ENCODE data around the gene BABAM2.

BABAM2 gene

DNA sequence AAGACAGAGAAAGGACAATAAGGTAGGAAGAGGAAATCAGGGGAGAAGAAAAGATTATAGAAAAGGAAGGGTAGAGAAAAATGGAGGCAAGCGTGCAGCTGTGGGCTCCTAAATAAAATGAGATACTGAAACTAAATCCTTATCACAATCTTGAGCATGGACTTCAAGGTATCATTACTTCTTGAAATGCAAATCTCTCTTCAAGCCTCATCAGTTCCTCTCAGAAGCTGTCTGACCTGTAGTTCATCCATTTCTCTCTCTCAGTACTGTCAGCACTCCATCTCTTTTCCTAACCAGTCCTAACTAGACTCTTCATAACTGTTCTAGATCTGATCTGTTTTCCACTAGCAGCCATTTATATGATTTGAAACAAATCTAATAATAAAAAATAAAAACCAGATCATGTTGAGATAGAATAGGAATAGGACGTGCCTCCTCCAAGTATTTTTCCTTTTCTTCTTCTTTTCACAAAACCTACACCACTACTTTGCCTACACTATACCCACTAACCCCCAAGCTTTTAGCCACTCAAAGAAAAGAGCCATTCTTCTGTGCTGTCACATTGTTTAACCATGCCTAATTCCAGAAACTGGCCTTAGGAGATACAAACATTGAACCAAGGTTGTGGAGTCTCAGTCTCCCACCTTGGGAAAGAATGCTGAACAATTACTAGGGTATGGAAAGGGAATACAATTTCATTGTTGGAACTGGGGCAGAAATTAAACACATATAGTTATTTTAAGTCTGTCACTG, 21.1 kb downstream of the BABAM2 start:
- no peak for DNase-seq
- Mint-ChIP-seq H3K9me3 (peaks cover 2% of the 10 kb centered on the region), H3K36me3 (ENCODE audit: low read depth) (peaks cover 33% of the 10 kb centered on the region), H3K27me3 (no peaks in the 10 kb centered on the region), H3K4me3 (no peak overlapping the region), H3K27ac (no peak overlapping the region), H3K4me1 (peaks cover 28% of the 10 kb centered on the region)
- ATAC-seq = no peak

DNA sequence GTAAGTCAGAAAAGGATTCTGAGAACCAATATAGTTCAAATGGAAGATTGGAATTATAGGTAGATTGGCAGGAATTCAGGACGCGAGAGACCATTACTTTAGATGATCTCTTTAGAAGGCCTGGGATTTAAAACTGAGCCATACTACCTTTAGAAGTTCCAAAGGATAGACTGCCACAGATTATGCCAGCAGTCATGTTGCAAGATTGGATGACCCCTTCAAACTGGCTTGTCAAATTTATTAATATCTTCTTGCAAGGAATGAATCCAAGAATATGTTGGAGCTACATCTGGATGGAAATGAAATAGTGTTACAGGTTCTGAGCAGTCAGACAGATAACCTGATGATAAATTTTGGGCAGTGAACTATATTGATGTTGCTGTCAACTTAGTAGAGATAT, 22.0 kb downstream of the BABAM2 start:
- DNase-seq (no peak), ATAC-seq (no peak)
- peaks cover 2% of the 10 kb centered on the region for H3K9me3 Mint-ChIP-seq
- no peak overlapping the region for H3K4me3 Mint-ChIP-seq
- no peak overlapping the region for H3K27ac Mint-ChIP-seq
- H3K4me1 Mint-ChIP-seq = peaks cover 22% of the 10 kb centered on the region
- H3K36me3 Mint-ChIP-seq (ENCODE audit: low read depth) = peaks cover 26% of the 10 kb centered on the region
- H3K27me3 Mint-ChIP-seq = no peaks in the 10 kb centered on the region

DNA sequence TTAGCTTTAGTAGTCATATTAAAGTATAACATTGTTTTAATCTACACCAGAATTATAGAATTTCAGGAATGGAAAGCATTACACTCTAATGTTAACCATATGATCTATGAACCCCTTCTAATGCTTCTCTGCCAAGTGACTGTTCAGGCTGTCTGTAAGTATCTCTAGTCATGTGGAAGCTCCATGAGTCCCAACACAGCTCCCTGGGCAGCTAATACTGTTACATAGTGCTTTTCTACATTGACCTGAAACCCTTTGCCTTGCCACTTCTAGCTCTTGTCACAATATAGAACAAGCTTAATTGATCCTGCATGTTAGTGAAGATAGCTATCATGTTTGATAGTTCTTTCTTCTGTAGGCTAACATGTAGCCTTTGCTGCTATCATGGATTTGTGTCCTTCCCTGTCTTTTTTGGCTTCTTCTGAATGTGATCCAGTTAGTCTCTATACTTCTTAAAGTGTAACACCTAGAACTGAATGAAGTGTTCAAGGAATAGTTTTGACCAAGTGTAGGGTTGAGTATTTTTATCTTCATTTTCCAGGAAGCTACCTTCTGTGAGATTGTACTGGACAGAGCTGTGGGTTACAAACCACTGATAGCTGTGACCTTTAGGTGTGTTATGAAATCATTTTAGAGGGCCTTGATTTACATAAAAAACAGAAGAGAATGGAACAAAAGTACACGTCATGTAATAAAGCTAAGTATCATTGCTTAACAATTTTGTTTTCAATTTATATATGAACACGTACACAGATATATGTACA, 23.7 kb downstream of the BABAM2 start:
- DNase-seq = no peak
- peak; percentile 78 for ATAC-seq
- H3K9me3 Mint-ChIP-seq = no peaks in the 10 kb centered on the region
- H3K4me3 Mint-ChIP-seq = no peak overlapping the region
- no peaks in the 10 kb centered on the region for H3K27me3 Mint-ChIP-seq
- no peak overlapping the region for H3K27ac Mint-ChIP-seq
- H3K36me3 Mint-ChIP-seq (ENCODE audit: low read depth) = peaks cover 21% of the 10 kb centered on the region
- H3K4me1 Mint-ChIP-seq = peaks cover 20% of the 10 kb centered on the region

DNA sequence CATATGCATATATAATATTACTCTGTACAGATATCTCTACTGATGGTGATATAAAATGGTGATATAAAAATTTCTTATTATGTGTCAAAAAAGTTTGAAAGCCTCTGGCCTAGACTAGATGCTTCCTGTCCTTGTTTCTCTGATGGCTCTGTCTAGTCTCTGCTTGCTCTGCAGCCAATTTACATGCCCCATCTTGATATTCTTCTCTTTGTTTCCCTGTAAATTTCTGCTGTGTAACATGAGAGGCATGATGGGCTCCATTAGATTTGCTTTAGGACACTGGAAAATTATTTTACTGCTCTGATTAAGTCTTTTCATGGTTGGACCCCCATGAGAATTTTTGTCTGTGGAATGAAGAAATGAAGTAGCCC, 24.3 kb downstream of the BABAM2 start:
- DNase-seq (no peak), ATAC-seq (no peak)
- Mint-ChIP-seq H3K4me1 (peaks cover 23% of the 10 kb centered on the region), H3K9me3 (no peaks in the 10 kb centered on the region), H3K27ac (no peak overlapping the region), H3K4me3 (no peak overlapping the region), H3K36me3 (ENCODE audit: low read depth) (peaks cover 19% of the 10 kb centered on the region), H3K27me3 (no peaks in the 10 kb centered on the region)

DNA sequence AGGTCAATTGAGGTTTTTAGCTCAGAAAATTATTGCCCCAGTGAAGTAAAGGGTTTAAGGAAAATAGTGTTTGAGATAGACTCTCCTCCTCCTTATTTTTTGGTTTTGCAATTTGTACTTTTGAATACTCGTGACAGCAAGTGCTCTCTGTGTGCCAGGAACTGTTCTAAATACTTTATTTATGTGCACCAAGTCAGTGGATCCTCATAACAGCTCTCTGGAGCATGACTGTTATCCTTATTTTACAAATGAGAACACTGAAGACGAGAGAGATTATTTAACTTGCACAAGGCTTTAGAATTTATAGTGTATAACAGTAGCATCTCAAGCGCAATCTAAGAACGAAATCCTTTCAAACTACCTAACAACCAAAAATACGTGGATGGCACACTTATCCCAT, 24.7 kb downstream of the BABAM2 start:
- Mint-ChIP-seq H3K27ac (no peak overlapping the region), H3K4me3 (no peak overlapping the region), H3K36me3 (ENCODE audit: low read depth) (peaks cover 19% of the 10 kb centered on the region), H3K27me3 (no peaks in the 10 kb centered on the region), H3K9me3 (no peaks in the 10 kb centered on the region), H3K4me1 (peaks cover 27% of the 10 kb centered on the region)
- ATAC-seq (no peak), DNase-seq (no peak)

DNA sequence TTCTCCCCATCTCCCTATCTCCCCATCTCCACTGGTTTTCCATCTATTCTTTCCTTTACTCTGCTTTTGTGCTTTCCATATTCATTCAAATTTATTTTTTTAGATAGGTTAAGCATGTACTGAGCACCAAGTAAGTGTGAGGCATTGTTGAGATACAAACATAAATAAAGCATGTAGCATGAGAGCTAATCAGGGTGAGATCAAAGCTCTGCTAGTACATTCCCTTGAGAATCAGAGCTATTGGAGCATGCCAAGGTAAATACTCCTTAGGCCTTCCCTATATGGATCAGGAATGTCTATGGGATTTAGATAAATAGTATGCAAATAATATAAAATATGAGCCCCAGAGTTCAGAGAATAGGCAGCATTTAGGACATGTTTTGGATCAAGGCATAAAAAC, 25.3 kb downstream of the BABAM2 start:
- no peak for ATAC-seq
- Mint-ChIP-seq H3K27me3 (no peaks in the 10 kb centered on the region), H3K9me3 (no peaks in the 10 kb centered on the region), H3K4me3 (no peak overlapping the region), H3K36me3 (ENCODE audit: low read depth) (peaks cover 17% of the 10 kb centered on the region), H3K27ac (no peak overlapping the region), H3K4me1 (peaks cover 31% of the 10 kb centered on the region)
- DNase-seq = no peak

DNA sequence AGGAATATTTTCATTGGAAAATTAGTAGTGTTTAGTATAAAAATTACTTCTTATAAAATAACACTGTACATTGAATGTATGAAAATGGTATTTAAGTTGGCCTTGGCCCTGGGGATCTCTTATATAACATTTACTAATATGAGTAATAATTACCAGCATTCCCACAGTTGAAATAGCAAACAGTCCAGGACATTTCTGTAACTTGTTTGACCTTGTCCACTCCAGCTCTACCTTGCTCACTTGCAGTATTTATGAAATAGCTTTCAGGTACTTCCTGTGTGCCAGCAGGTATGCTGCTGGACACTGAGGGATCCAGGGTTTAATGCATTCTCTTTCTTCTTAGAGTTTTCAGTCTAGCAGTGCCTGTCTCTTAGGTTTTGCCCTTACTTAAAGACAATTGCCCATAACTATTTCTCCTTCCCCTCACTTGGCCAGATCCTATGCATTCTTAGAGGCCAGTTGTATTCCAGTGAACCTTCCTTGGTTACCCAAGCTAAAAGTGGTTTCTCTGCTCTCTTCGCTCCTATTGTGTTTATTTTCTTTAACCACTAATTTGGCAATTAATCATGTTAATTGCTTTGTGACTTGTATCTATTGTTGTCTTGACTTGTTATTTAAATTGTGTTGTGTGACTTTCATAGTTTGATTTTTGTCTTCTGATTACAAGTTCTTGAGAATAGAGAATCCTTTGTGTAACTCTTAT, 25.9 kb downstream of the BABAM2 start:
- no peak overlapping the region for H3K4me3 Mint-ChIP-seq
- no peaks in the 10 kb centered on the region for H3K9me3 Mint-ChIP-seq
- ATAC-seq (no peak), DNase-seq (no peak)
- H3K36me3 Mint-ChIP-seq (ENCODE audit: low read depth) = peaks cover 15% of the 10 kb centered on the region
- no peaks in the 10 kb centered on the region for H3K27me3 Mint-ChIP-seq
- no peak overlapping the region for H3K27ac Mint-ChIP-seq
- H3K4me1 Mint-ChIP-seq = peaks cover 29% of the 10 kb centered on the region

DNA sequence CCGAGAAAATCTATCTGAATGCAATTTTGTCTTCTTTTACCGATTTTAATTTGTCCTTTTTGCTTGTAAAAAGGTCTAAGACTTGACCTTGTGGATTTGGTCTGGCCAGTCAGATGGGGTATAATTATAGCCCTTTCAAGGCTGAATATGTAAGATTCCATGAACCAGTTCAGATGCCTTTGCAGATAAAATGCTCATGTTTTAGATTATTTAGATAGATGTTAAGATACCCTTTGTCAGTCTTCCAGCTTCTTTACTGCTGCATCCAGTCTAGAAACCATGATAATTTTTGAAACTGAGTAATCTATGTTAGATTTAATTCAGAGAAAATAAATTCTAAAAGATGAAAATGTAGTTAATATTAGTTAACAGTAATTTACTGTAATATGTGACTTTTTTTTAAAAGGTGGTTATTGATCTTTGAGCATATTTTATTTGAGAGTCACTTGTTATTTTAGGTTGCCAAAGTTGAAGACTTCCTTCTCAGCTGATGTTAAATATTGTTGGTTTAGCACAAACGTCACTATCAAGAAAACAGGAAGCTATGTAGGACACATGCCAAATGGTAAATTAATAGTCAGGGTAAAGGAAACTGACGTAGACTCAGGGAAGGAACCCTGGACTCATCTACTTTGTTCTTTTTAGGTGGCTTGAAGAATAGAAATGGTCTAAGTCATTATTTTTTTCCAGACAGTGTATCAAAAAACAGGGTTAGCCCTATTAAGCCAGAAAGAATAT, 29.8 kb downstream of the BABAM2 start:
- peaks cover 19% of the 10 kb centered on the region for H3K4me1 Mint-ChIP-seq
- H3K9me3 Mint-ChIP-seq = no peaks in the 10 kb centered on the region
- no peaks in the 10 kb centered on the region for H3K27me3 Mint-ChIP-seq
- H3K27ac Mint-ChIP-seq = peak overlapping the region; percentile 55
- no peak for ATAC-seq
- H3K36me3 Mint-ChIP-seq (ENCODE audit: low read depth) = peaks cover 14% of the 10 kb centered on the region
- DNase-seq = no peak
- H3K4me3 Mint-ChIP-seq = no peak overlapping the region

DNA sequence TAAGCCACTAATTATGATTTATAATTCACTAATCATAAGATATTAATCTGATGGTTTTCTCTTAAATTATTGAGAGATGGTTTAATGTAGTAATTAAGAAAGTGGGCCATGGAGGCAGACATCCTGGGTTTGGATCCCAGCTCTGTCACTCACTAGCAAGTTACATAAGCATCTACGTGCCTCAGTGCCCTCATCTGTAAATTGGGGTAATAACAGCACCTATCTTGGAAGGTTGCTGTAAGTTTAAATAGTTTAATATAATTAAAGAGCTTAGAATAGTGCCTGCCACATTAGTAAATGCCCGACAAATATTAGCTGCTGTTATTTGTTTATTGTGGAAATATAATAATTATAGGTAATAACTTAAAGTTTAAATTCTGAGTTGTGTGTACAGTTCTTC, 30.9 kb downstream of the BABAM2 start:
- peaks cover 26% of the 10 kb centered on the region for H3K4me1 Mint-ChIP-seq
- DNase-seq = no peak
- H3K4me3 Mint-ChIP-seq = no peak overlapping the region
- H3K36me3 Mint-ChIP-seq (ENCODE audit: low read depth) = peaks cover 20% of the 10 kb centered on the region
- H3K9me3 Mint-ChIP-seq = no peaks in the 10 kb centered on the region
- ATAC-seq = no peak
- H3K27me3 Mint-ChIP-seq = no peaks in the 10 kb centered on the region
- H3K27ac Mint-ChIP-seq = no peak overlapping the region

DNA sequence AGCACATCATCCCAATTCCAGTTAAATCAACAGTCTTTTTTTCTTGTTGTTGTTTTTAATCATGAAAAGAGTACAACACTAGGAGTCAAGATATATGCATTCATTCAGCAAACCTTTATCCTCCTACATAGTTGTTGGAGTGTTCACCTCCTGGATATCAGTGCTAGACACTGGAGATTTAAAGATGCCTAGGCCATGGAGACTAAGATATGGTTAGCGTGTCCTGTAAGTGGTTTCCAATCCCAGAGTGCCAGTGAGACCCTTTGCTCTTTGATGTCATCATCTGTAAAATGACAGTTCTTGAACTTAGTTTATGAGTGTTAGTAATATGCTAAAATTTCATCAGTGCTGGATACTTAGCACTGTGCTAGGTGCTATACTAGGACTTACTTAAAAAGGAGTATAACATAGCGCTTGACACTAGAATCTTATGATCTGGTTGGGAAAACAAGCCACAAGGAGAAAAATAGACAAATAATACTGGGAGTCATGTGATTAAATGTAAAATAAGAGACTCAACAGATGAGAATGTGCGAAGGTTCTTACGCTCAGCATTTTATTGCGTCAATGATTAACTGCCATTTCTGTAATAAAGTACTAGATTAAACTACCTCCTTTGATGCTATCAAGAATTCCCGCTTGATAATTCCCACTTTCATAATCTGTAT, 31.5 kb downstream of the BABAM2 start:
- ATAC-seq (no peak), DNase-seq (no peak)
- H3K36me3 Mint-ChIP-seq (ENCODE audit: low read depth) = peaks cover 21% of the 10 kb centered on the region
- peaks cover 26% of the 10 kb centered on the region for H3K4me1 Mint-ChIP-seq
- H3K27ac Mint-ChIP-seq = no peak overlapping the region
- no peak overlapping the region for H3K4me3 Mint-ChIP-seq
- H3K27me3 Mint-ChIP-seq = no peaks in the 10 kb centered on the region
- no peaks in the 10 kb centered on the region for H3K9me3 Mint-ChIP-seq

DNA sequence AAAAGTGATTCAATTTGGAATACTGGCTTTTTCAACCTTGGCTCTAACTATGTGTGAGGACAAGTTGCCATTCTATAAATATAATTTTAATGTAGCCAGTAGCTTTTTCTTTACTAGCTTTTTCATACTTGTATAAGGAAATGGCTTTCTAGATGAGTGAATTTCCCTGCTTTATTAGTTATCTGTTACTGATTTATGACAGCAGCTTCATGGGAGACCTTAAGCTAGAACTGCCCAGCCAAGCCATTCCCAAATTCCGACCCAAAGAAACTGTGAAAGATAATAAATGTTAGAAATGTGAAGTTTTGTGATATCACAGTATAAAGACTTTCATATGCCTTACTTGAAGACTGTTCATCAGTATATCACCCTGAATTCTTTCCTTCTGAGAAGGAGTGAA, 32.3 kb downstream of the BABAM2 start:
- no peak for DNase-seq
- Mint-ChIP-seq H3K27me3 (no peaks in the 10 kb centered on the region), H3K9me3 (no peaks in the 10 kb centered on the region), H3K36me3 (ENCODE audit: low read depth) (peaks cover 21% of the 10 kb centered on the region), H3K27ac (no peak overlapping the region), H3K4me3 (no peak overlapping the region), H3K4me1 (peaks cover 26% of the 10 kb centered on the region)
- no peak for ATAC-seq

DNA sequence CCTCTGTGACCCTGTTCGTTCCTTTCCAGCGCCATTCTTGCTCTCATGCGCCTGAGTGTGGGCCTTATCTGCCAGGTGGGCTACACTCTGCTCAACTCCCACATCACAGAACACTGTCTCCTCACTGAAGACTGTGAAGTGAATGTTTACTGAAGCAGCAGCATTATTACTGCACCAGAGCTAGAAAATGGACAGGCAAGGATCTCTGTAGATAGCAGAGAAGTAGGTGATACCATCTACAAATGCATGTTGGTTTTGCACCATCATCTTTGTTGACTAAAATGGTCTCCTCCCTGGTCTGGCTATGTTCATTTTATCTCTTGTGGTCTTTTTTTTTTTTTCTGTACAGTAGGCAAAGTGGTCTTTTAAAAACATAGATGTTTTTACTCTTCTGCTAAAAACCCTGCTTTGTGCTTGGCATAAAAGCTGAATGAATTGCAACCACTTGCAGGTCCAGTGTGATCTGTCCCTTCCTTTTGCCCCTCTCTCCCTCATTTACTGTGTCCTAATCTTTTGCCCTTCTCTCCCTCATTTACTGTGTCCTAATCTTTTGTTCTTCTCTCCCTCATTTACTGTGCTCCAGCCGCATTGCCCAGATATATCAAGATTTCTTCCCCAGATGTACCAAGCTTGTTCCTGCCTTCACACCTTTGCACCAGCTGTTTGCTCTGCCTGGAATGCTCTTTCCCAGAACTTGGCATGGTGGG, 35.4 kb downstream of the BABAM2 start:
- Mint-ChIP-seq H3K27ac (peak overlapping the region; percentile 17), H3K27me3 (no peaks in the 10 kb centered on the region)
- DNase-seq = no peak

DNA sequence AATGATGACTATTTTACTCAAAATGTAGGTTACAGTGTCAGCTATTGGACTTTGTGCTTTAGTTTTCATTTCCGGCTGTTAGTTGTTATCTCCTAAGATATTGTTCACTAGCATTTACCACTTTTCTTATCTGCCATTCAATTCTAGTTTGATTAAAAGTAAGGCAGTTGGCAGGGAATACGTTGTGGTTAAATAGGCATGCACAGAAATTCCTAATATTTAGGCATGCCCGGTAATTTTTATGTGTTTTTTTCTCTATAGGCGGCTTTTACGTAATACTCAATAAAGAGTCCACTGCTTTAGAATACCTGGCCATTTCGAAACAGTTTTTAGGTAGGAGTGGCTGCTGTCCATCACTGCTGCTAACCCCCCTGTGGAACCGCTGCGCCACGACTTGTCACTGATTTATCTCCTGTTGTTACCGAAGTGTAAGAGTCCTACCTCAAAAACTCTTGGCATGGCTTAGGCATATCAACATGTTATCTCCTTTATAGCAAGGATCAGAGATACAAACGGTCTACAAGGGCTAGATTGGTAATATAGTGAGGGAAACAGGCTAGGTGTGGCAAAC, 39.5 kb downstream of the BABAM2 start:
- H3K4me1 Mint-ChIP-seq = peaks cover 7% of the 10 kb centered on the region
- no peak for ATAC-seq
- H3K27ac Mint-ChIP-seq = no peak overlapping the region
- DNase-seq = no peak
- no peak overlapping the region for H3K4me3 Mint-ChIP-seq
- H3K9me3 Mint-ChIP-seq = no peaks in the 10 kb centered on the region
- no peaks in the 10 kb centered on the region for H3K27me3 Mint-ChIP-seq
- peaks cover 28% of the 10 kb centered on the region for H3K36me3 Mint-ChIP-seq (ENCODE audit: low read depth)

More for the DNA sequence above, 35.4 kb downstream of the BABAM2 start:
- no peak overlapping the region for H3K4me3 Mint-ChIP-seq
- no peak for ATAC-seq
- H3K9me3 Mint-ChIP-seq = no peaks in the 10 kb centered on the region
- H3K36me3 Mint-ChIP-seq (ENCODE audit: low read depth) = peaks cover 25% of the 10 kb centered on the region
- peaks cover 7% of the 10 kb centered on the region for H3K4me1 Mint-ChIP-seq
